ENCODE data around the gene INTU. TPM values are rescaled to one million over a fixed set of nuclear protein-coding genes. Genes with fewer than 3 reads are reported as not detected.

INTU gene
- total RNA-seq, 1 experiment from 2014 or later, result 1.3 TPM

GRCh38 chr4:127747883-127748282 lies 115.1 kb downstream of the INTU start:
- no peak for DNase-seq (ENCODE audit: low read depth)

GRCh38 chr4:127748957-127749356 lies 116.2 kb downstream of the INTU start:
- DNase-seq (ENCODE audit: low read depth), result no peak

GRCh38 chr4:127756906-127757305 lies 124.1 kb downstream of the INTU start:
- no peak for DNase-seq (ENCODE audit: low read depth)

GRCh38 chr4:127759228-127759820 lies 126.6 kb downstream of the INTU start:
- no peak for DNase-seq (ENCODE audit: low read depth)

- no peak for DNase-seq (ENCODE audit: low read depth)
Measured at GRCh38 chr4:127759893-127760292, 127.1 kb downstream of the INTU start.

GRCh38 chr4:127771535-127772275 lies 138.9 kb downstream of the INTU start:
- DNase-seq (ENCODE audit: low read depth), result no peak

- no peak for DNase-seq (ENCODE audit: low read depth)
Measured at GRCh38 chr4:127772769-127773671, 140.3 kb downstream of the INTU start.

- DNase-seq (ENCODE audit: low read depth), result no peak
Measured at GRCh38 chr4:127775843-127776242, 143.1 kb downstream of the INTU start.

Other genes with a start within 250 kb of the INTU start
- not detected in 2 replicates for gene SLC25A31, start 97.4 kb downstream of the INTU start, total RNA-seq (2014; rRNA removed; shearing (Covaris generic))
- 7.9 and 10.5 TPM in 2 replicates for gene HSPA4L, start 149.4 kb downstream of the INTU start, total RNA-seq (2014; rRNA removed; shearing (Covaris generic))
- gene PLK4, start 247.9 kb downstream of the INTU start, total RNA-seq (2014; rRNA removed; shearing (Covaris generic)), result 17.3 and 71.7 TPM in 2 replicates